GM21528 (cell line): ENCODE data around the gene RBBP4.
"Not testable (repeated sequence)": the region's sequence is repeated elsewhere in the genome, so short reads cannot be mapped to it uniquely, and the experiment has no call there.

Experiments used
- ATAC-seq: cut with Tn5 transposase; IDR thresholded peaks from one replicate; pipeline ENCODE4 v1.9.1; 2021; ENCODE audit warnings: mild to moderate bottlenecking, moderate library complexity; ENCODE audit not compliant: unreplicated experiment, low FRiP score

Gene RBBP4

DNA sequence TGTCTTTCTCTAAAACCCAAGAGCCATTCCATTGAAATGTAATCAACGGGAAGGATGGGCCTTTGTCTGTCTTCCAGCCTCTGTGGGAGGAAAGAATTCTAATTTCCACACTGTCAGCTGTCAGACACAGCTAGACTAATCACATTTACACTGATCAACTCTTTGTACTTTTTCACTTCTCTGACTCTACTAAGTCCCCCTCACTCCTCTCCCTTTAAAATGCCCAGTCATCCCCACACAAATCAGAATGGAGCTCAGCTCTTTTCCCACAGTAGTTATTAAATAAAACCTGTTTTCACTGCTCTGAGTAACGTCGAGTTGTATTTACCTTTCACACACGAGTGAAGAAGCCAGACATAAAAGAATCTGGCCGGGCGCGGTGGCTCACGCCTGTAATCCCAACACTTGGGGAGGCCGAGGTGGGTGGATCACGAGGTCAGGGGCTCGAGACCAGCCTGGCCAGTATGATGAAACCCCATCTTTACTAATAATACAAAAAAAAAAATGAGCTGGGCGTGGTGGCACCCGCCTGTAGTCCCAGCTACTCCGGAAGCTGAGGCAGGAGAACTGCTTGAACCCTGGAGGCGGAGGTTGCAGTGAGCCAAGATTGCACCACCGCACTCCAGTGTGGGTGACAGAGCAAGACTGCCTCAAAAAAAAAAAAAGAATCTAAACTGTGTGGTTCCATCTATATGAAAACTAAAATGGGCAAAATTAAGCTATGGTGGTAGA lies 13.9 kb upstream of the RBBP4 start:
- no peak for ATAC-seq

DNA sequence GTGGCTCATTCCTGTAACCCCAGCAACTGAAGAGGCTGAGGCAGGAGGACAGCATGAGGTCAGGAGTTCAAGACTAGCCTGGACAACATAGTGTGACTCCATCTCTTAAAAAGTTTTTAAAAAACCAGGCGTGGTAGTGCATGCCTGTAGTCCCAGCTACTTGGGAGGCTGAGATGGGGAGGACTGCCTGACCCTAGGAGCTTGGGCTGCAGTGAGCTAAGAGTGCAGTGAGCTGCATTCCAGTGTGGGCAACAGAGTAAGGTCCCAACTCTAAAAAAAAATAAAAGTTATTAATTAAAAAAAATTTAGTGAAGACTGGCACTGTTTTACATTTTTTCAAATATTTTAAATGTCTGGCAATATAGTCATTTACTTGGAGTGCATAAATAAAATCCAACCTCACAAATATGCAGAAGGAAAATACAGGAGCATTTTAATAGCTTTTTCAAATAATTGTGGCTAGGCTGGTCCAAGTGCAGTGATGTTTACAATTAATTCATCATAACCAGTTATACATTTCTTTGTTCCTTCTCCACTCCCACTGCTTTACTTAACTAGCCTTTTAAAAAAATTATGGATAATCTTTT lies 11.4 kb upstream of the RBBP4 start:
- no peak for ATAC-seq

DNA sequence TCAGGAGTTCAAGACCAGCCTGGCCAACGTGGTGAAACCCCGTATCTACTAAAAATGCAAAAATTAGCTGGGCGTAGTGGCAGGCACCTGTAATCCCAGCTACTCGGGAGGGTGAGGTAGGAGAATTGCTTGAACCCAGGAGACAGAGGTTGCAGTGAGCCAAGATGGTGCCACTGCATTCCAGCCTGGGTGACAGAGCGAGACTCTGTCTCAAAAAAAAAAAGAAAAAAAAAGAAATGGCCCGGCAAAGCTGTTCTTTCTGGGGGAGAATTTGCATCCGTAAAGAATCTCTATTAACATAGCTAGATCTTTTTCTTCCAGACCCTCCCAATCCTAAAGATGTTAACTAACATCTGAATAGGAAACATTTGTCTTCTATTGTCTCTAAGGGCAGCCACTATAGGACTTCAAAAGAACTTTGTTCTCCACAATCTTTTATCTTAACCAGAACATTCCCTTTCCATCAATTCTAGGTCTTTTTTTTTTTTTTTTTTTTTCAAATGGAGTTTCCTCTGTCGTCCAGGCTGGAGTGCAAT lies 8.6 kb upstream of the RBBP4 start:
- not testable (repeated sequence) for ATAC-seq

DNA sequence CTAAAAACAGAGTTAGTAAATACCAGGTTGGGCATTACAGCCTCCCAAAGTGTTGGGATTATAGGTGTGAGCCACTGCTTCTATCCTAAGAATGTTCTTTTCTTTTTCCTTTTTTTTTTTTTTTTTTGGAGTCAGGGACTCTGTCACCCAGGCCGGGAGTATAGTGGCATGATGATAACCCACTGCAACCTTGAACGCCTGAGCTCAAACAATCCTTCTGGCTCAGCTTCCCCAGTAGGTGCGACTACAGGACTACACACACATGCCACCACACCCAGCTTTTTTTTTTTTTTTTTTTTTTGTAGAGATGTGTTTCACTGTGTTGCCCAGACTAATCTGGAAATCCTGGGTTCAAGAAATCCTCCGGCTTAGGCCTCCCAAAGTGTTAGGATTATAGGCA lies 6.6 kb upstream of the RBBP4 start:
- no peak for ATAC-seq

DNA sequence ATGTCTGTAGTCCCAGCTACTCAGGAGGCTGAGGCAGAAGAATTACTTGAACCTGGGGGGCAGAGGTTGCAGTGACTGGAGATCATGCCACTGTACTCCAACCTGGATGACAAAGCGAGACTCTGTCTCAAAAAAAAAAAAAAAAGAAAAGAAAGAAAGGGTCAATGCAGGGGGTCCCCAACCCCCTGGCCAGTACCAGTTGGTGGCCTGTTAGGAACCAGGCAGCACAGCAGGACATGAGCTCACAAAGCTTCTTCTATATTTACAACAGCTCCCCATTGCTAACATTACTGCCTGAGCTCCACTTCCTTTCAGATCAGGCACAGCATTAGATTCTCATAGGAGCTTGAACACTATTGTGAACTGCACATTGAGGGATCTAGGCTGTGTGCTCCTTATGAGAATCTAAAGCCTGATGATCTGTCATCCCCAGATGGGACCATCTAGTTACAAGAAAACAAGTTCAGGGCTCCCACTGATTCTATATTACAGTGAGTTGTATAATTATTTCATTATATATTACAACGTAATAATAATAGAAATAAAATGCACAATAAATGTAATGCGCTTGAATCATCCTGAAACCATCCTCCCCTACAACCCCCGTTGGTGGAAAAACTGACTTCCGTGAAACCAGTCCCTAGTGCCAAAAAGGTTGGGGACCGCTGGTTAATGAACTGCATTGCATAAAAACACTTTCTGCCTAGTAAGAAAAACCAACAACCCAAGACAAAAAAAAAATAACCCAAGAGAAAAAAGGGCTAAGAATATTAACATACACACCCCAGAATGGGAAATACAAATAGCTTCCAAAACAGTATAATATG lies 3.5 kb upstream of the RBBP4 start:
- no peak for ATAC-seq

DNA sequence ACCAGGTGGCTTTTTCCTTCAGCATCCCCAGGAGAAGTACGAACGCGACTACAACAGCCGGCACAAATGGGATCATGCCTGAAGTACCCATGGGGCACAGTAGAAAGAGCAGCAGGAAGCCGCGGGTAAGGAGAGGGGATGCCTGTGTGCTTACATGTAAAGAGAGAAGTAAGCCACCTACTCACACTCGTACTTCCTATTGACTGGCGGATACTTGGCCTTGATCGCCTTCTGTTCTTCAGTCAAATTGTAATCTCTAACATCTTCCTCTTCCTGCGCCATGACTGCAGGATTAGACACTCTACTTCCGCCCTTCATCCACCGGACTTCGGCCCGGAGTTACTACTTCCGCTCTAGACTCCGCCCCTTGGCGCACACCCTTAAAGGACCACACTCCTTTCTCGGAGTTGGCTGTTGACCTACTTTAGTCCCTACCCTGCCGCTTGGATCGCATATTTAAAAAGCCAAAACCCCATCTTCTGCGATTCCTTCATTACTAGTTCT lies 708 bp upstream of the RBBP4 start, which contains the start of gene ZBTB8OS:
ZBTB8OS (minus strand) TSS at position 303 of the 504 bp plus-strand sequence; CDS start at position 282, 21 bp downstream.
- ATAC-seq: peak; percentile 73

DNA sequence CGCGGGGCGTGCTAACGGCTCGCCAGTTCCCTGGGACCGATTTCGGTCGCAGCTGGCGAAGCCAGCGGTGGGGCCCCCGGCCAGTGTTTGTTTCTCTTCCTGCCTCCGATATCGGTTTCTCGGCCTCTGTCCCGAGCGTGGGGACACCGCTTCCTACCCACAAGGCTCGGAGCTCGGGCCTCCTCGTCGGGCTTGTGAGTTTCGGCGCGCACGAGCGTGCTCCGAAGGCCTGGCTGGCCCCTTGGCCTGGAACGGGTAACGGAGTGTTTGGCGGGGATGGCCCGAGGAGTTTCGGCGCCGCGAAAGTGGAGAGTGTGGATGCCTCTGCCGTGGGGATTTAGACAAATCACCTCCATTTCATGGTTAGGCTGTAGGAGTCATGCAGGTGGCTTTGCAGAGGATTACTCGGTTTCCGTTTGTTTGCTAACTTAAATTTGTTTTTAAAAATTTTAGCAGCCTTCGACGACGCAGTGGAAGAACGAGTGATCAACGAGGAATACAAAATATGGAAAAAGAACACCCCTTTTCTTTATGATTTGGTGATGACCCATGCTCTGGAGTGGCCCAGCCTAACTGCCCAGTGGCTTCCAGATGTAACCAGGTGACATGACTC lies 559 bp downstream of the RBBP4 start:
- ATAC-seq: no peak

DNA sequence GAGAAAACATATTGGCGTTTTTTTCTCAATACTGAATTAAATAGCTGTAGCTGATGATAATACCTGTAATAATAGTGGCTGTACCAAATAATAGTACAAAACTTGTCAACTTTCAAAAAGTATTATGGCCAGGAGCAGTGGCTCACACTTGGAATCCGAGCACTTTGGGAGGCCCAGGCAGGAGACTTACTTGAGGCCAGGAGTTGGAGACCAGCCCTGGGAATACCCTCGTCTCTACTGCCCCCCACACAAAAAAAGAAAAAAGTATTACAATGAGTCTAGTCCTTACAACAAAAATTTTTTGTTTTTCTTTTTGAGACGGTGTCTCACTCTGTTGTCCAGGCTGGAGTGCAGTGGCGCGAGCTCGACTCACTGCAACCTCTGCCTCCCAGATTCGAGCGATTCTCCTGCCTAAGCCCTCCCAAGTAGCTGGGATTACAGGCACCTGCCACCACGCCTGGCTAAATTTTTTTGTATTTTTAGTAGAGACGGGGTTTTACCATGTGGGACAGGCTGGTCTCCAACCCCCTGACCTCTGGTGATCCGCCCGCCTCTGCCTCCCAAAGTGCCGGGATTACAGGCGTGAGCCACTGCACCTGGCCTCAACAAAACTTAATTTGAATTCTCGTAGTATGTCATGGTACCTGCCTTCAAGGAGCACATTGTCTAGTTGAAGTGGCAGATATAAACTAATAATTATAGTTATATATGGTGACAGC lies 1.4 kb downstream of the RBBP4 start:
- no peak for ATAC-seq

DNA sequence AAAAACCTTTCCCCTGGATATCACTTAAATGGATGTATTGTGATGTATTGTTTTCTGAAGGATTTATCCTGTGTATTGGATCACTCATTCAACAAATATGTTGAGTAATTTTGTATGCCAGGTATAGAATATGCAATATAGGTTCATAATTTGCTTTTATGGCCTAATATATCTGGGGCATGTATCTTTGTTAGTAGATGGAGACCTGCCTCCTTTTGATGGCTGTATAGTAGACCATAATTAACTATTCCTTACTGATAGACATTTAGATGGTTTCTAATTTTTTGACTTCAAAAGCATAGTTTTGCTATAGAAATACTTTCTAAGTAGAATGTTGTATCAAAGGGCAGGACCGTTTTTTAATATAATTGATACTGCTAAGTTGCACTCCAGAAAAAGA lies 8.6 kb downstream of the RBBP4 start:
- ATAC-seq: no peak

DNA sequence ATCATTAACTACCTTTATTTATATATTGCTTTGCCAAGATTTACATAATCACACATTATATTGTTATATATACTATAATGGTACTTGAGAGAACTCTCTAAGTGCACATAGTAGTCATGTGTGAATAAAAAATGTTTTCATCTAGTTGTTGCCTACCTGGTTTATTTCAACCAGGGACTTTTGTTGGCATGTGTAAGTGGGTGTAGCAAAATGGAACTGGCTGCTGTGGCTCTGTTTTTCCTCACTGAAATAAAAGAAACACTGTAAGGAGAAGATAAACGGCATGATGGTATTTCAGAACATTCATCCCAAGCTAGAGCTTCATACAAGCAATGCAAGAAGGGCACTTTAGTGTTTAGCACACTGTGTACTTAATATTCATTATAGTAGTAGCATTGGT lies 14.9 kb downstream of the RBBP4 start:
- no peak for ATAC-seq

DNA sequence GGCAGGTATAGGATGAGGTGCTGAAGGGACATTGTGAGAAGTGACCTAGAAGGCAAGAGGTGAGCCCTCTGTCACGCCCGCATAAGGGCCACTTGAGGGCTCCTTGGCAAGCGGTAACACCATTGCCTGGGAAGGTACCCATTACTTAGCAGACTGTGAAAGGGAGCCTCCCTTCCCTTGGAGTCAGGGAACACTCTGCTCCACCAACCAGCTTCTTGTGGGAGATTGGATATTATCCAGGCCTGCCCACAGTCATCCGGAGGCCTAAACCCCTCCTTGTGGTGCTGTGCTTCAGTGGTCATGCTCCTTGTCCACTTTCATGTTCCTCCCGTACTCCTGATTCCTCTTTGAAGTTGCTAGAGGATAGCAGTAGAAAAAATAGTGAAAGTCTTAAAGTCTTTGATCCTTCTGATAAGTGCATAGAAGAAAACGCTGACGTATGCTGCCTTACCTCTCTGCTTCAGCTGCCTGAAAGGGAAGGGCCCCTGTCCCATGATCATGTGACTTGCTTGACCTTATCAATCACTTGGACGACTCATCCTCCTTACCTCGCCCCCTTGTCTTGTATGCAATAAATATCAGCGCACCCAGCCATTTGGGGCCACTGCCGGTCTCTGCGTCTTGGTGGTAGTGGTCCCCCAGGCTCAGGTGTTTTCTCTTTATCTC lies 16.0 kb downstream of the RBBP4 start:
- ATAC-seq: no peak

DNA sequence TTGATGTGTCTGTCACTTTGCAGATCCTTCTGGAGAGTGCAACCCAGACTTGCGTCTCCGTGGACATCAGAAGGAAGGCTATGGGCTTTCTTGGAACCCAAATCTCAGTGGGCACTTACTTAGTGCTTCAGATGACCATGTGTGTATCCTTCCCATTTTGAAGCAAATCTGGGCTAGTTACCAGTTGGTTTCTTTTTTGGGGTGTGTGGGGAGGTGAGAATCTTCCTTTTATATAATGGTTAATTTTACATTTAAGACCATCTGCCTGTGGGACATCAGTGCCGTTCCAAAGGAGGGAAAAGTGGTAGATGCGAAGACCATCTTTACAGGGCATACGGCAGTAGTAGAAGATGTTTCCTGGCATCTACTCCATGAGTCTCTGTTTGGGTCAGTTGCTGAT lies 17.7 kb downstream of the RBBP4 start:
- not testable (repeated sequence) for ATAC-seq

DNA sequence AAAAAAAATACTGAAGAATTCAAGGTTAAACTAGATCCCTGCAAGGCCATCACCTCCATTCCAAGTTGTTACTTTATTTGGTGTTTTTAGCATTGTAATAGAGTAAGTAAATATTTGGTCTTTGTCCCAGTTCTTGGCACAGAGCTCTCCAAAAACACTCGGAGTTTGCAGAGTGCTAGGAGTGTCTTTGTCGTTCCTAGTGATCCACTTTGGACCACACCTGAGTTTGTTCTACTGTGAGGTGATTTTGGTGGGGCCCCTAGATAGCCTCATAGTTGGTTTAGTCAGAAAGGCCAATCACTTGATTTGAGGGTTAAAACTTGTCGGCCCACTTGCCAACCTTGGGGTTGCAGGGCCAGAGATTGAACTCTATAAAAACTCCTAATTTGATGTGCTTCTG lies 25.9 kb downstream of the RBBP4 start:
- no peak for ATAC-seq

DNA sequence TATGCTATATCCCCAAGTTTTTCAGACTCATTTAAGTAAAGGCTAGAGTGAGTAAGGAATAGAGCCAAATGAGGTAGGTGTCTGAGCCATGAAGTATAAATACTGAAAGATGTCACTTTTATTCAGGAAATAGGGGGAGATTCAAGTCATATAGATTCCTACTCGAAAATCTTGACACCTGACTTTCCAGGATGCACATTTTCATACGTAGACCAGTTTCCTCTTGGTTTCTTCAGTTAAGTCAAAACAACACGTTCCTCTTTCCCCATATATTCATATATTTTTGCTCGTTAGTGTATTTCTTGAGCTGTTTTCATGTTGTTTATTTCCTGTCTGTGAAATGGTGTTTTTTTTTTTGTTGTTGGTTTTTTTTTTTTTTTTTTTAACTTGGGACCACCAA lies 29.0 kb downstream of the RBBP4 start:
- ATAC-seq: not testable (repeated sequence)

DNA sequence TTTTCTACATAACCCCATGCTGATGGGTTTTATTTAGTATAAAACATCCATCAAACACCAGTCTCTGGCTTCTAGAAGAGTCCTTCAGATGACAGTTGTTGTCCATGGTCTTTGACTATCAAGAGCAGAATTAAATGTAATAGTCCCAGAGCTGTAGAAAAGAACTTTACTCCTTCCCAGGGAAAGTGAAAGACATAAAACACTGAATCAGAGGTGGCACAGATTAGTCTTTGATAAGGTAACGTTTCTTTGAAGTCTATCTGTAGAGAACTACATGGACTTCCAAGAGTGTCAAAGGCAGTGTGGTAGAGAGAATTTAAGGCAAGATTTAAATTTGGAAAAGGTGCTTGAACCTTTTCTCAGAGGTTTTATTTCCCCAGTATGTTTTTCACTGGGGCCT lies 29.6 kb downstream of the RBBP4 start:
- no peak for ATAC-seq

DNA sequence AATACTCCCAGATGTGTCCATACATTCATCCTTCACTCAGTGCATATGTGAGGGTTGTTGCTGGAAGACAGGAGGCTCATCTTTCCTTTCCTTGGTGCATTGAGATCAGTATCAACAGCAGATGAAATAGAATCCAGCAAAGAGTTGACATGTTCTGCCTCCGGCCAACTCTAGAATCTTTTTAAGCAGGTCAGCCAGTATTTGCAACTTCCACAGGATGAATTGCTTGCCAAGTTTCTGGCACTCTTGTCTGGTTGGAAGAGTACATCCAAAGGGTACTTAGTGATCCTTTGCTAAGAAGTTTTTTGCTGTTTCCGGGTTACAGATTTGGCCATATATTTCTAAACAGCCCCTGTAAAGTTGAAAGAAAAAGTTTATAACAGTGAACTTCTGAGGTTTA lies 30.5 kb downstream of the RBBP4 start:
- no peak for ATAC-seq

DNA sequence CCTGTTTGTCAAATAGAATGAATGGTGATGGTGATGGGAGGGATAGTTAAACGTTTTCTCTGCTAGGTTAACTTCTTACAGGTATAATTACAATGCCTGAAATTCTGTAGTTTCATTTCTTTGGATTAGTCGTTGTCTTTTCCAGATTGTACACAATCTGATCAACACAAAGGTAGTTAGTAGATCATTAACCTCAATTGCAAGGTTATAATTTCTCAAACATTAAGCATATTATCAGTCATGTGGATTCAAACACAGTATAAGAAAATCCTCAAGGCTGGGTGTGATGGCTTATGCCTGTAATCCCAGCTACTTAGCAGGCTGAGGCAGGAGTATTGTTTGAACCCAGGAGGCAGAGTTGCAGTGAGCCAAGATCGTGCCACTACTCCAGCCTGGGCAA lies 31.0 kb downstream of the RBBP4 start:
- ATAC-seq: no peak

DNA sequence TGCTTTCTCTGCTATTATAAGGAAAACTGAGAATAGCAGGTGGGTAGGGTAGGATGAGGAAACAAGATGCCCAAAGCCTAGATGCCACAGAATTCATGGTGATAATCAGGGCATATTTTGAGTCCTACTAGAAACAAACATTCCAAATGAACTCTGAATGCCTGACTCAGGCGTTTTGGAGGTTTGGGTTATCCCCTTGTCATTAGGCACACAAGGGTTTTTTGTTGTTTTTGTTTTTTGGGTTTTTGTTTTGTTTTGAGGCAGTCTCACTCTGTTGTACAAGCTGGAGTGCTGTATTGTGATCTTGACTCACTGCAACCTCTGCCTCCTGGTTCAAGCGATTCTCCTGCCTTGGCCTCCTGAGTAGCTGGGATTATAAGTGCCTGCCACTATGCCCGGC lies 32.4 kb downstream of the RBBP4 start:
- no peak for ATAC-seq

DNA sequence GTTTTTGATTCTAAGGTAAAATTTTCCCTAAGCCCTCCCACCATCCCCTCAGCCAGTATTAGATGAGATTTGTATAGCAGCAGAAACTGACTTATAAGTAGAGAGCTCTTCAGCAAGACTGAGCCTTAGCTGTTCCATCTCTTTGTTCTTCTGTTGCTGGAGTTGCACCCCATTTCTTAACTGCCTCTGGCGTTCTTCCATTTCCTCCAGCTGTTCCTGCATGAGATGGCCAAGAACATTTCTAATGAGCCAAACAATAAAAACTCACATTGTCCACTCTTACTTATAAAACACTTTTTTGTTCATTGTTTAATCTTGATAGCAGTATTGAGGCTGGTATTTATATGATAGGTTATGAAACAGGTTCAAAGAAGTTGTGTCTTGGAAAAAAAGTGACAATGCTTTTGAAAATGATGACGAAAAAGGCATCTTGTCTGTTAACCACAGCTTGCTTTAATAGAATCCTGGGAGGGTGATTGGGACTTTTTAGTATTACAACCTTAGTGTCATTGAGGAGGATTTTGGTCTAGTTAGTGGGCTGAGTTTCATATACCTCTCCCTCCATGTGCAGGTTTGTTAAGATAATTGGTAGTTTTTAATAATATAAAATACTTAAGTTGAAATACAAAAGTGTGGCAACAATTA lies 33.3 kb downstream of the RBBP4 start:
- no peak for ATAC-seq
